DOHH2 (cell line): ENCODE results near the gene HEXIM2.

ENCODE experiments used
- H3F3A ChIP-seq: fragments of 200-600 bp; sonication (generic), shearing (Covaris generic); 2 replicates; pipeline ENCODE4 v1.6.0; 2016; ENCODE audit warnings: antibody characterized with exemption, mild to moderate bottlenecking; ENCODE audit not compliant: control insufficient read depth, insufficient read depth
- H3K27ac ChIP-seq: fragments of 200-600 bp; sonication (generic); 2 replicates; pipeline ENCODE4 v1.5.1; 2014; ENCODE audit warnings: low read depth, mild to moderate bottlenecking, low read length, moderate library complexity
- H3K27me3 ChIP-seq: fragments of 200-600 bp; sonication (generic); 2 replicates; pipeline ENCODE4 v1.6.1; 2014; ENCODE audit warnings: mild to moderate bottlenecking, low read length, mixed read lengths; ENCODE audit not compliant: control insufficient read depth
- H3K36me3 ChIP-seq: fragments of 200-600 bp; sonication (generic); 2 replicates; pipeline ENCODE4 v1.6.1; 2014; ENCODE audit warnings: mild to moderate bottlenecking, low read length, moderate library complexity, mixed read lengths; ENCODE audit not compliant: control insufficient read depth
- H3K4me1 ChIP-seq: fragments of 200-600 bp; sonication (generic); 2 replicates; pipeline ENCODE4 v1.6.1; 2014; ENCODE audit warnings: mild to moderate bottlenecking, low read length, mixed read lengths; ENCODE audit not compliant: control insufficient read depth
- H3K4me2 ChIP-seq: fragments of 200-600 bp; sonication (generic); 2 replicates; pipeline ENCODE4 v1.6.0; 2014; ENCODE audit warnings: mild to moderate bottlenecking, low read length, moderate library complexity
- H3K4me3 ChIP-seq: fragments of 200-600 bp; sonication (generic); 2 replicates; pipeline ENCODE4 v1.5.1; 2014; ENCODE audit warnings: mild to moderate bottlenecking, low read length, mixed read lengths
- H3K79me2 ChIP-seq: fragments of 200-600 bp; sonication (generic); 2 replicates; pipeline ENCODE4 v1.6.1; 2014; ENCODE audit warnings: mild to moderate bottlenecking, low read length, mixed read lengths; ENCODE audit not compliant: control insufficient read depth
- H3K9me2 ChIP-seq: fragments of 200-600 bp; sonication (generic); replicated peaks from 2 replicates; pipeline ENCODE4 v1.6.1; 2014; ENCODE audit warnings: mild to moderate bottlenecking, low read length, mixed read lengths; ENCODE audit not compliant: control insufficient read depth
- H3K9me3 ChIP-seq: fragments of 200-600 bp; sonication (generic); 2 replicates; pipeline ENCODE4 v1.6.1; 2014; ENCODE audit warnings: antibody characterized with exemption, low read length, mixed read lengths; ENCODE audit not compliant: control insufficient read depth, insufficient read depth
- H4K20me1 ChIP-seq: fragments of 200-600 bp; sonication (generic); 2 replicates; pipeline ENCODE4 v1.6.0; 2014; ENCODE audit warnings: low read depth, mild to moderate bottlenecking, antibody characterized with exemption, low read length, moderate library complexity; ENCODE audit not compliant: control insufficient read depth, insufficient read depth
- EZH2phosphoT487 ChIP-seq: fragments of 200-600 bp; sonication (generic); IDR thresholded peaks from 2 replicates; pipeline ENCODE4 v1.6.1; 2017; ENCODE audit warnings: borderline replicate concordance, mild to moderate bottlenecking, antibody characterized with exemption, low read length, moderate library complexity, mixed read lengths
- TF ChIP-seq, protein P1 (sequence below): fragments of 200-600 bp; sonication (generic); IDR thresholded peaks from one replicate; pipeline ENCODE4 v1.5.1; 2014; ENCODE audit warnings: antibody characterized with exemption, mild to moderate bottlenecking, low read depth, low read length; ENCODE audit not compliant: poor library complexity, severe bottlenecking

HEXIM2 gene

DNA sequence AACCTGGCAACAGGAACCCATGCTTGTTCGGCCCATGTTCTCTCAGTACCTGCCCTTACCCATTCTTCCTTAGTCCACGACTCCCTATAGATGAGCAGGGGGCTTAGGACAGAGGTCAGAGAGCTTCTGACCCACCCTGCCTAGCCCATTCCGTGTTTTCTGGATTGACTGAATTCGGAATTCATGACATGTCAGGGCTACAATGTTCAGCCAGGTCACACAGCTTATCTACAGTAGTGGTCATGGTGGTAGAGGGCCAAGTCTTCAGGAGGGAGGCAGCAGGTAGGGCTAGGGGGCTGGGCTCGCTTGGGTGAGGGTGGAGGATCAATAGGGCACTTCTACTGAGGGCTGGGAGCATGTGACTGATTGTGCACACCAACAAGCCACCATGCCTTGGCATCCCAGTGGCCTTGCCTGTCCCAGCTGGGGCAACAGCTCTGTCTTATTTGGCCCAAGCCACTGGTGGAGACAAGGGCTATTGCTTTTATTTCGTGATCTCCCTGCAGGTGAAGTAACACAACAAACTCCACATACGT lies 3.1 kb downstream of the HEXIM2 start:
- H3K36me3 ChIP-seq = peaks cover 10% of the 10 kb centered on the region
- TF ChIP-seq, protein P1, sequence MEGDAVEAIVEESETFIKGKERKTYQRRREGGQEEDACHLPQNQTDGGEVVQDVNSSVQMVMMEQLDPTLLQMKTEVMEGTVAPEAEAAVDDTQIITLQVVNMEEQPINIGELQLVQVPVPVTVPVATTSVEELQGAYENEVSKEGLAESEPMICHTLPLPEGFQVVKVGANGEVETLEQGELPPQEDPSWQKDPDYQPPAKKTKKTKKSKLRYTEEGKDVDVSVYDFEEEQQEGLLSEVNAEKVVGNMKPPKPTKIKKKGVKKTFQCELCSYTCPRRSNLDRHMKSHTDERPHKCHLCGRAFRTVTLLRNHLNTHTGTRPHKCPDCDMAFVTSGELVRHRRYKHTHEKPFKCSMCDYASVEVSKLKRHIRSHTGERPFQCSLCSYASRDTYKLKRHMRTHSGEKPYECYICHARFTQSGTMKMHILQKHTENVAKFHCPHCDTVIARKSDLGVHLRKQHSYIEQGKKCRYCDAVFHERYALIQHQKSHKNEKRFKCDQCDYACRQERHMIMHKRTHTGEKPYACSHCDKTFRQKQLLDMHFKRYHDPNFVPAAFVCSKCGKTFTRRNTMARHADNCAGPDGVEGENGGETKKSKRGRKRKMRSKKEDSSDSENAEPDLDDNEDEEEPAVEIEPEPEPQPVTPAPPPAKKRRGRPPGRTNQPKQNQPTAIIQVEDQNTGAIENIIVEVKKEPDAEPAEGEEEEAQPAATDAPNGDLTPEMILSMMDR = no peak
- no peak for TF ChIP-seq EZH2phosphoT487
- no peaks in the 10 kb centered on the region for H3K27me3 ChIP-seq
- H3K9me3 ChIP-seq = no peaks in the 10 kb centered on the region
- no peak overlapping the region for H3K4me3 ChIP-seq
- H3K27ac ChIP-seq = no peak overlapping the region
- peaks cover 16% of the 10 kb centered on the region for H3K4me1 ChIP-seq
- no peaks in the 10 kb centered on the region for H3F3A ChIP-seq
- no peaks in the 10 kb centered on the region for H3K9me2 ChIP-seq
- no peak overlapping the region for H3K4me2 ChIP-seq
- H3K79me2 ChIP-seq = peaks cover 15% of the 10 kb centered on the region
- no peaks in the 10 kb centered on the region for H4K20me1 ChIP-seq

DNA sequence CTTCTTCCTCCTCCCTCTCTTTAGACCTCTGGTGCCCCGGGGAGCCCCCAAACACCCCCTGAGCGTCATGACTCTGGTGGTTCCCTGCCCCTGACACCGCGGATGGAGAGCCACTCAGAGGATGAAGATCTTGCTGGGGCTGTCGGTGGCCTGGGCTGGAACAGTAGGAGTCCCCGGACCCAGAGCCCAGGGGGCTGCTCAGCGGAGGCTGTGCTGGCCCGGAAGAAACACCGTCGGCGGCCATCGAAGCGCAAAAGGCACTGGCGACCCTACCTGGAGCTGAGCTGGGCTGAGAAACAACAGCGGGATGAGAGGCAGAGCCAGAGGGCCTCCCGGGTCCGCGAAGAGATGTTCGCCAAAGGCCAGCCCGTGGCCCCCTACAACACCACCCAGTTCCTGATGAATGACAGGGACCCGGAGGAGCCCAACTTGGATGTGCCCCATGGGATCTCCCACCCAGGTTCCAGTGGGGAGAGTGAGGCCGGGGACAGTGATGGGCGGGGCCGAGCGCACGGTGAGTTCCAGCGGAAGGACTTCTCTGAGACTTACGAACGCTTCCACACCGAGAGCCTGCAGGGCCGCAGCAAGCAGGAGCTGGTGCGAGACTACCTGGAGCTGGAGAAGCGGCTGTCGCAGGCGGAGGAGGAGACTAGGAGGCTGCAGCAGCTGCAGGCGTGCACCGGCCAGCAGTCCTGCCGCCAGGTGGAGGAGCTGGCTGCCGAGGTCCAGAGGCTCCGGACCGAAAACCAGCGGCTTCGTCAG lies 7.5 kb downstream of the HEXIM2 start:
- no peaks in the 10 kb centered on the region for H3F3A ChIP-seq
- no peak overlapping the region for H3K27ac ChIP-seq
- TF ChIP-seq, protein P1 = no peak
- TF ChIP-seq EZH2phosphoT487 = no peak
- no peaks in the 10 kb centered on the region for H4K20me1 ChIP-seq
- H3K4me1 ChIP-seq = peaks cover 17% of the 10 kb centered on the region
- no peak overlapping the region for H3K4me3 ChIP-seq
- no peaks in the 10 kb centered on the region for H3K36me3 ChIP-seq
- H3K9me3 ChIP-seq = no peaks in the 10 kb centered on the region
- H3K79me2 ChIP-seq = no peaks in the 10 kb centered on the region
- no peak overlapping the region for H3K4me2 ChIP-seq
- no peaks in the 10 kb centered on the region for H3K27me3 ChIP-seq
- H3K9me2 ChIP-seq = no peaks in the 10 kb centered on the region

DNA sequence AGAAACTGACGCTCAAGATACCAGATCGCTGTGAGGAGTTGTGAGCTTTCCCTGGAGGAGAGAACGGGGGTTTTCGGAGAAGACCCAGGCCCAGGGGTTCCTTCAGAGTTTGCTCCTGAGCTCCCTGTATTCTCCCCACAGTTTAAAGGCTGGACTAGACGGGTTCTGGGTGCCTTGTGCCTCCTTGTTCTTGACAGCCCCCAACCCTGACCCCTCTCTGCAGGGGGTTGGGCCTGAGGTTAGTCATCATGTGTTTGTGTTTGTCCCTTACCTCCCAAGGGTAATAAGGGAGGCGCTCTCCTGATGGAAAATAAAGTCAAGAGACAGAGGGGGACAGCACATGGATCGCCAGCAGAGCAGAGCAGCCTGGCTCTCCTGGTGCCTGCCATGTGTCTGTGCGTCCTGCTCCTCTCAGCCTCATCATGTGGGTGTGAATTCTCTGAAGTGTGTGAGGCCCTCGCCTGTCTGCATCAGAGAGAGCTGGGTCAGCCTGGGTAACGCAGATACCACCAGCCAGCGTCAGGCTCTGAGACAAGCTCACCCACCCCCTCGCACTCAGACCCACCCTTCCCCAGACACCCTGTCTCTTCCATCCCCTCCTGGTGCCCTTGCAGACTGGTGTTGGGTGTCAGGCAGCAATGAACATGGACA lies 8.7 kb downstream of the HEXIM2 start:
- H3K79me2 ChIP-seq = no peaks in the 10 kb centered on the region
- H3K4me3 ChIP-seq = no peak overlapping the region
- H3F3A ChIP-seq = no peaks in the 10 kb centered on the region
- H3K4me2 ChIP-seq = no peak overlapping the region
- H3K27ac ChIP-seq = no peak overlapping the region
- H3K9me3 ChIP-seq = no peaks in the 10 kb centered on the region
- H3K27me3 ChIP-seq = no peaks in the 10 kb centered on the region
- H3K36me3 ChIP-seq = no peaks in the 10 kb centered on the region
- no peaks in the 10 kb centered on the region for H3K9me2 ChIP-seq
- peaks cover 17% of the 10 kb centered on the region for H3K4me1 ChIP-seq
- H4K20me1 ChIP-seq = no peaks in the 10 kb centered on the region
- TF ChIP-seq EZH2phosphoT487 = no peak
- TF ChIP-seq, protein P1 = no peak
